Astrocyte (in vitro differentiated cells and primary cell): Measurements from ENCODE around the gene C1orf232. TPM values are rescaled to one million over a fixed set of nuclear protein-coding genes. Genes with fewer than 3 reads are reported as not detected.
A peak's percentile ranks its signal among the peaks of the same experiment; 100 is the strongest.

Experiments used
- DNase-seq: peaks from one replicate; pipeline ENCODE4 v3.0.0-alpha.2; 2010; ENCODE audit warnings: low read depth
- FAIRE-seq: peaks from 2 replicates; lab custom pipeline; 2011; peaks lifted over from hg19 to GRCh38; lab: Jason Lieb, UNC
- H2AFZ ChIP-seq: 2 replicates; pipeline ENCODE4 v1.6.0; 2012; ENCODE audit warnings: low read depth, low read length, inconsistent platforms
- H3K27ac ChIP-seq: 2 replicates; pipeline ENCODE4 v1.5.1; 2011; ENCODE audit warnings: low read depth, low read length, inconsistent platforms
- H3K27me3 ChIP-seq: 2 replicates; pipeline ENCODE4 v1.6.0; 2011; ENCODE audit warnings: low read length, inconsistent platforms; ENCODE audit not compliant: insufficient read depth
- H3K36me3 ChIP-seq: 2 replicates; pipeline ENCODE4 v1.5.1; 2011; ENCODE audit warnings: low read length, inconsistent platforms; ENCODE audit not compliant: insufficient read depth
- H3K4me1 ChIP-seq: 2 replicates; pipeline ENCODE4 v1.5.1; 2011; ENCODE audit warnings: low read length, inconsistent platforms; ENCODE audit not compliant: insufficient read depth
- H3K4me2 ChIP-seq: 2 replicates; pipeline ENCODE4 v1.6.0; 2012; ENCODE audit warnings: low read length, inconsistent platforms
- H3K4me3 ChIP-seq: 2 replicates; pipeline ENCODE4 v1.5.1; 2011; ENCODE audit warnings: low read depth, mild to moderate bottlenecking, low read length, inconsistent platforms; ENCODE audit not compliant: insufficient read depth
- H3K79me2 ChIP-seq: 2 replicates; pipeline ENCODE4 v1.6.0; 2012; ENCODE audit warnings: mild to moderate bottlenecking, low read length, inconsistent platforms; ENCODE audit not compliant: insufficient read depth
- H3K9ac ChIP-seq: 2 replicates; pipeline ENCODE4 v1.6.0; 2012; ENCODE audit warnings: mild to moderate bottlenecking, low read length, inconsistent platforms
- H3K9me3 ChIP-seq: 2 replicates; pipeline ENCODE4 v1.5.1; 2012; ENCODE audit warnings: low read depth, mild to moderate bottlenecking, low read length, inconsistent platforms; ENCODE audit not compliant: insufficient read depth
- H4K20me1 ChIP-seq: 2 replicates; pipeline ENCODE4 v1.6.0; 2012; ENCODE audit warnings: low read length, inconsistent platforms; ENCODE audit not compliant: insufficient read depth
- H3K27ac Mint-ChIP-seq: one replicate; pipeline ENCODE4 v1.8.0; 2021; ENCODE audit warnings: mild to moderate bottlenecking, mixed read lengths; ENCODE audit not compliant: unreplicated experiment
- H3K27me3 Mint-ChIP-seq: one replicate; pipeline ENCODE4 v1.8.0; 2021; ENCODE audit warnings: low read depth, mixed read lengths; ENCODE audit not compliant: unreplicated experiment
- H3K36me3 Mint-ChIP-seq: one replicate; pipeline ENCODE4 v1.8.0; 2021; ENCODE audit warnings: low read depth, mixed read lengths; ENCODE audit not compliant: unreplicated experiment
- H3K4me1 Mint-ChIP-seq: one replicate; pipeline ENCODE4 v1.8.0; 2021; ENCODE audit warnings: low read depth, mixed read lengths; ENCODE audit not compliant: unreplicated experiment
- H3K4me3 Mint-ChIP-seq: one replicate; pipeline ENCODE4 v1.8.0; 2021; ENCODE audit warnings: mild to moderate bottlenecking, moderate library complexity, mixed read lengths; ENCODE audit not compliant: unreplicated experiment
- H3K9me3 Mint-ChIP-seq: one replicate; pipeline ENCODE4 v1.8.0; 2021; ENCODE audit warnings: mild to moderate bottlenecking, mixed read lengths; ENCODE audit not compliant: unreplicated experiment
- CTCF ChIP-seq: IDR thresholded peaks from 2 replicates; pipeline ENCODE4 v1.5.1; 2011; ENCODE audit warnings: low read depth, mild to moderate bottlenecking, inconsistent platforms, low read length, moderate library complexity; ENCODE audit not compliant: insufficient read depth
- EZH2 ChIP-seq: IDR thresholded peaks from 2 replicates; pipeline ENCODE4 v1.6.1; 2012; ENCODE audit warnings: mild to moderate bottlenecking, low read length, inconsistent platforms; ENCODE audit not compliant: insufficient read depth
- total RNA-seq: library from RNA; stranded (reverse); gene quantifications from 2 replicates; pipeline ENCODE4 v1.2.1, GENCODE V29; 2021

C1orf232 gene
- total RNA-seq, 1 donor from 2014 or later, result not detected

DNA sequence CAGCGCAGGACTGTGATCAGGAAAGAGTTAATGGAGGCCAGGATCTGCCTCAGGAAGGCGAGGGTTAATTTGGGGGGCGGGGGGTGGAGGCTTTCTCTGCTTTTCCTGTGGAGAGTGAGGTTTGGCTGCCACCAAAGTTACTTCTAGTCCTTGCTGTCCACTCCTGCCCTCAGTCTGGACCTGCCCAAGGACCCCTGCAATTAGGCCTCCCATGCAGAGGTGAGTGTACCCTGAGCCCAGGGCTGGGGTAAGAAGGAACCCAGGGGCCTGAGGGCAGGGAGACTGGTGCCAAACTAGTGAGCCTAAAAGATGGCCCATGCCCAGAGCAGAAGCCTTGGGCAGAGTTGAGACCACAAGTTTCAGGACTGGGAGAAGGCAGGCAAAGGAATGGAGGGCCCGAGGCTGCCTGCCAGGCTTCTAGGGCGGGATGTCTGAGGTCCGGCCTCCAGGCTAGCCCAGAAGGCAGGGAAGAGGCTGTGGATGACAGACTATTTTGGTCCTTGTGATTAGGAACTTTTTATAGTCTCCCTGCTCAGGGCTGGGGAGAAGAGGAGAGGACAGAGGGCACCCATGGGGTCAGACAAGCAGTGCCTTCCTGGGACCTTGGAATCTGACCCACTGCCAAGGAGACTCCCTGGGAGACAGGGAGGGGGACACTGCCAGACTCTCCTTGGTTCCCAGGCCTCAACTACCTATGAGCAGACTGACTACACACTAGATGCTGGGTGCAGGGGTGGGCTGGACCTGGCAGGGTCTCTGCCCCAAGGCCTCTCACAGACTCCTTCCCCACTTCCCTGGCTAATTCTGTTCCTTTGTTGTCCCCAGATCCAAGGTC, 9.6 kb downstream of the C1orf232 start, which contains the start of gene FAM110D:
TSS of gene FAM110D (plus strand) at position 172 of the 835 bp plus-strand sequence. CDS start 2,213 bp downstream, outside the sequence.
- H3K79me2 ChIP-seq, result no peaks in the 10 kb centered on the region
- peak within 1 kb of the TSS; percentile 41 for H3K4me2 ChIP-seq
- no peaks in the 10 kb centered on the region for H4K20me1 ChIP-seq
- H3K9me3 ChIP-seq, result no peaks in the 10 kb centered on the region
- peaks cover 21% of the 10 kb centered on the region for H3K4me1 ChIP-seq
- H3K36me3 ChIP-seq, result no peaks in the 10 kb centered on the region
- Mint-ChIP-seq H3K4me1 (peaks cover 30% of the 10 kb centered on the region), H3K27me3 (peaks cover 26% of the 10 kb centered on the region), H3K36me3 (no peaks in the 10 kb centered on the region), H3K27ac (peak within 1 kb of the TSS; percentile 53), H3K9me3 (no peaks in the 10 kb centered on the region), H3K4me3 (peak within 1 kb of the TSS; percentile 76)
- peaks cover 4% of the 10 kb centered on the region for H3K27me3 ChIP-seq
- peak within 1 kb of the TSS; percentile 16 for H2AFZ ChIP-seq
- TF ChIP-seq CTCF, result no peak
- no peak for TF ChIP-seq EZH2
- H3K27ac ChIP-seq, result no peak within 1 kb of the TSS
- no peak within 1 kb of the TSS for H3K9ac ChIP-seq
- DNase-seq, result no peak
- H3K4me3 ChIP-seq, result no peak within 1 kb of the TSS
- no peak for FAIRE-seq

GRCh38 chr1:26158271-26158907, 10.4 kb downstream of the C1orf232 start:
- Mint-ChIP-seq H3K4me3 (peak overlapping the region; percentile 76), H3K9me3 (no peaks in the 10 kb centered on the region), H3K27ac (peak overlapping the region; percentile 53), H3K36me3 (no peaks in the 10 kb centered on the region), H3K4me1 (peaks cover 30% of the 10 kb centered on the region), H3K27me3 (peaks cover 29% of the 10 kb centered on the region)
- DNase-seq, result no peak
- no peaks in the 10 kb centered on the region for H3K36me3 ChIP-seq
- peaks cover 21% of the 10 kb centered on the region for H3K4me1 ChIP-seq
- no peaks in the 10 kb centered on the region for H3K79me2 ChIP-seq
- H3K4me3 ChIP-seq, result no peak overlapping the region
- peaks cover 4% of the 10 kb centered on the region for H3K27me3 ChIP-seq
- no peak overlapping the region for H3K9ac ChIP-seq
- no peak overlapping the region for H3K4me2 ChIP-seq
- TF ChIP-seq CTCF, result no peak
- no peak for TF ChIP-seq EZH2
- H4K20me1 ChIP-seq, result no peaks in the 10 kb centered on the region
- H2AFZ ChIP-seq, result no peak overlapping the region
- H3K27ac ChIP-seq, result no peak overlapping the region
- FAIRE-seq, result no peak
- no peaks in the 10 kb centered on the region for H3K9me3 ChIP-seq
